GM23248 (cell line): ENCODE results near the gene C4B. TPM values are rescaled to one million over a fixed set of nuclear protein-coding genes. Genes with fewer than 3 reads are reported as not detected.
"Not testable (repeated sequence)": the region's sequence is repeated elsewhere in the genome, so short reads cannot be mapped to it uniquely, and the experiment has no call there.

ENCODE experiments used
- DNase-seq: peaks from one replicate; pipeline ENCODE4 v3.0.0-alpha.2; 2015
- H2AFZ ChIP-seq: fragments of 200-600 bp; sonication (generic); 2 replicates; pipeline ENCODE4 v1.6.1; 2016; ENCODE audit warnings: antibody characterized with exemption
- H3F3A ChIP-seq: fragments of 200-600 bp; sonication (generic); 2 replicates; pipeline ENCODE4 v1.6.1; 2016; ENCODE audit warnings: mild to moderate bottlenecking, antibody characterized with exemption, mixed run types; ENCODE audit not compliant: insufficient read depth
- H3K27ac ChIP-seq: fragments of 200-600 bp; sonication (generic); 2 replicates; pipeline ENCODE4 v1.5.1; 2016; ENCODE audit warnings: mild to moderate bottlenecking
- H3K27me3 ChIP-seq: fragments of 200-600 bp; sonication (generic); replicated peaks from 2 replicates; pipeline ENCODE4 v1.6.1; 2016; ENCODE audit warnings: mild to moderate bottlenecking; ENCODE audit not compliant: insufficient read depth
- H3K36me3 ChIP-seq: fragments of 200-600 bp; sonication (generic); 2 replicates; pipeline ENCODE4 v1.6.1; 2016; ENCODE audit warnings: low read depth, mild to moderate bottlenecking
- H3K4me1 ChIP-seq: fragments of 200-600 bp; sonication (generic); 2 replicates; pipeline ENCODE4 v1.6.1; 2016; ENCODE audit warnings: mild to moderate bottlenecking; ENCODE audit not compliant: insufficient read depth
- H3K4me2 ChIP-seq: fragments of 200-600 bp; sonication (generic); one replicate; pipeline ENCODE4 v1.6.1; 2016; ENCODE audit warnings: mild to moderate bottlenecking; ENCODE audit not compliant: unreplicated experiment
- H3K4me3 ChIP-seq: fragments of 200-600 bp; sonication (generic); 2 replicates; pipeline ENCODE4 v1.5.1; 2016; ENCODE audit warnings: mild to moderate bottlenecking
- H3K79me2 ChIP-seq: fragments of 200-600 bp; sonication (generic); 2 replicates; pipeline ENCODE4 v1.6.1; 2016; ENCODE audit warnings: mild to moderate bottlenecking; ENCODE audit not compliant: insufficient read depth
- H3K9ac ChIP-seq: fragments of 200-600 bp; sonication (generic); 2 replicates; pipeline ENCODE4 v1.6.1; 2016; ENCODE audit warnings: mild to moderate bottlenecking
- H3K9me2 ChIP-seq: fragments of 200-600 bp; sonication (generic); 2 replicates; pipeline ENCODE4 v1.6.1; 2016; ENCODE audit warnings: mixed run types, mild to moderate bottlenecking, moderate library complexity; ENCODE audit not compliant: insufficient read depth
- H3K9me3 ChIP-seq: fragments of 200-600 bp; sonication (generic); one replicate; pipeline ENCODE4 v1.6.1; 2017; ENCODE audit warnings: low read depth
- H4K20me1 ChIP-seq: fragments of 200-600 bp; sonication (generic); 2 replicates; pipeline ENCODE4 v1.6.0; 2016; ENCODE audit not compliant: insufficient read depth
- EZH2 ChIP-seq: fragments of 200-600 bp; sonication (generic); IDR thresholded peaks from 2 replicates; pipeline ENCODE4 v1.6.1; 2018; ENCODE audit warnings: antibody characterized with exemption, mild to moderate bottlenecking; ENCODE audit not compliant: insufficient read depth, poor library complexity, severe bottlenecking
- EZH2phosphoT487 ChIP-seq: fragments of 200-600 bp; sonication (generic); IDR thresholded peaks from 2 replicates; pipeline ENCODE4 v1.6.1; 2018; ENCODE audit warnings: antibody characterized with exemption, moderate library complexity, mild to moderate bottlenecking, low read depth; ENCODE audit not compliant: insufficient read depth
- WGBS, 2 experiments: methylation state at CpG; one replicate each; pipeline ENCODE4 v1.1.6; 2015 to 2017; ENCODE audit warnings: low lambda C conversion rate in 2 of 2, low coverage in 1 of 2; ENCODE audit errors: missing lambda C conversion rate in 2 of 2; 5-methylcytosine and 5-hydroxymethylcytosine counted together
- in situ Hi-C: fragments of 300-500 bp; cut with MboI; formaldehyde crosslinking; loops from 2 replicates; pipeline ENCODE4 v1.15.0; 2020
- polyA plus RNA-seq: library from polyadenylated mRNA; unstranded; fragments of >200 nt; fragmentation: Nextera tagmentation; extraction: Ambion mirVana; gene quantifications from 2 replicates; pipeline ENCODE4 v1.2.1, GENCODE V29; 2016
- total RNA-seq: library from RNA; depleted of rRNA; stranded (reverse); fragments of >200 nt; shearing (Covaris generic); gene quantifications from 2 replicates; pipeline ENCODE4 v1.2.3, GENCODE V29; 2014

C4B gene
- total and polyA plus RNA-seq, 2 experiments from 2014 or later = 2.6 to 4.5 TPM

DNA sequence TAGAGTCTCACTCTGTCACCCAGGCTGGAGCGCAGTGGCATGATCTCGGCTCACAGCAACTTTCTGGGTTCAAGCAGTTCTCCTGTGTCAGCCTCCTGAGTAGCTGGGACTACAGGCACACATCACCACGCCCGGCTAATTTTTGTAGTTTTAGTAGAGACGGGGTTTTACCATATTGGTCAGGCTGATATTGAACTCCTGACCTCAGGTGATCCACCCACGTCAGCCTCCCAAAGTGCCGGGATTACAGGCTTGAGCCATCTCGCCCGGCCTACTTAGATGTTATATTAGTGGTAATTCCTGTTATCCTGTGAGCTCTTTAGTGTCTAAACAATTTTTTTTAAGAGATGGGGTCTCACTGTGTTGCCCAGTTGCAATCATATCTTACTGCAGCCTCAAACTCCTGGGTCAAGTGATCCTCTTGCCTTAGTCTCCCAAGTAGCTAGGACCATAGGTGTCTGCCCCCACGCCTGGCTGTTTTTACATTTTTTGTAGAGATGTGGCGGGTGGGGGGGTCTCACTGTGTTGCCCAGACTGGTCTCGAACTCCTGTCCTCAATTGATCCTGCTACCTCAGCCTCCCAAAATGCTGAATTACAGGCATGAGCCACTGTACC, 36.7 kb upstream of the C4B start:
- Histone ChIP-seq H3K27me3 (no peaks in the 10 kb centered on the region), H3K9me3 (no peaks in the 10 kb centered on the region), H3K4me2 (no peak overlapping the region), H2AFZ (no peak overlapping the region), H3K27ac (no peak overlapping the region), H3K9ac (no peak overlapping the region), H3K4me3 (no peak overlapping the region), H3K9me2 (no peaks in the 10 kb centered on the region), H3K79me2 (peaks cover 33% of the 10 kb centered on the region), H3K36me3 (peaks cover 11% of the 10 kb centered on the region; the same call in 1 of the 2 replicates), H4K20me1 (no peaks in the 10 kb centered on the region), H3F3A (peaks cover 5% of the 10 kb centered on the region), H3K4me1 (peaks cover 4% of the 10 kb centered on the region; the same call in 1 of the 2 replicates)
- in situ Hi-C loops = no loop called here
- no peak for TF ChIP-seq EZH2
- no peak for TF ChIP-seq EZH2phosphoT487
- DNase-seq = no peak
- WGBS, 2 experiments = 87 to 88% methylated on average over 12 of the region's 12 CpGs

DNA sequence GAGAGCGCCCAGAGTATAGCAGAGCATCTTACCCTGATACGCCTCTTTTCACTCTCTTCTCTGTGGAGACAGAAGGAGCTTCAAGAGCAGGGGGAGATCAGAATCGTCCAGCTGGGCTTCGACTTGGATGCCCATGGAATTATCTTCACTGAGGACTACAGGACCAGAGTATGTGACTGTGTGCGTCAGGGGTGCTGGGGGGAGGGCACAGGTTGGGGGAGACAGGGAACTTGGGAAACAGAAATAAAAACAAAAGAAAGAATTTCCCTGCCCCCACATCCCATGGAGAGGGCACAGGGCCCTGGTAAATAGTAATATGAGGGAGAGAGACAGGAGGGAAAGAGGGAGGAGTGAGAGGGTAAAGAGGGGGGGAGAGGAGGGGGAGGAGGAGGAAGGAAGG, 35.8 kb upstream of the C4B start:
- H2AFZ ChIP-seq = no peak overlapping the region
- H3K4me1 ChIP-seq = no peaks in the 10 kb centered on the region
- 86 to 89% methylated on average over 5 of the region's 5 CpGs for WGBS, 2 experiments
- H3K9ac ChIP-seq = no peak overlapping the region
- TF ChIP-seq EZH2 = no peak
- TF ChIP-seq EZH2phosphoT487 = no peak
- no peaks in the 10 kb centered on the region for H3K27me3 ChIP-seq
- H3K4me2 ChIP-seq = no peak overlapping the region
- H3K36me3 ChIP-seq = peaks cover 11% of the 10 kb centered on the region; the same call in 1 of the 2 replicates
- no peak overlapping the region for H3K4me3 ChIP-seq
- H3K9me3 ChIP-seq = no peaks in the 10 kb centered on the region
- no peak for DNase-seq
- in situ Hi-C loops = no loop called here
- no peaks in the 10 kb centered on the region for H4K20me1 ChIP-seq
- no peak overlapping the region for H3K27ac ChIP-seq
- H3K79me2 ChIP-seq = peaks cover 24% of the 10 kb centered on the region
- H3F3A ChIP-seq = no peaks in the 10 kb centered on the region
- H3K9me2 ChIP-seq = no peaks in the 10 kb centered on the region

DNA sequence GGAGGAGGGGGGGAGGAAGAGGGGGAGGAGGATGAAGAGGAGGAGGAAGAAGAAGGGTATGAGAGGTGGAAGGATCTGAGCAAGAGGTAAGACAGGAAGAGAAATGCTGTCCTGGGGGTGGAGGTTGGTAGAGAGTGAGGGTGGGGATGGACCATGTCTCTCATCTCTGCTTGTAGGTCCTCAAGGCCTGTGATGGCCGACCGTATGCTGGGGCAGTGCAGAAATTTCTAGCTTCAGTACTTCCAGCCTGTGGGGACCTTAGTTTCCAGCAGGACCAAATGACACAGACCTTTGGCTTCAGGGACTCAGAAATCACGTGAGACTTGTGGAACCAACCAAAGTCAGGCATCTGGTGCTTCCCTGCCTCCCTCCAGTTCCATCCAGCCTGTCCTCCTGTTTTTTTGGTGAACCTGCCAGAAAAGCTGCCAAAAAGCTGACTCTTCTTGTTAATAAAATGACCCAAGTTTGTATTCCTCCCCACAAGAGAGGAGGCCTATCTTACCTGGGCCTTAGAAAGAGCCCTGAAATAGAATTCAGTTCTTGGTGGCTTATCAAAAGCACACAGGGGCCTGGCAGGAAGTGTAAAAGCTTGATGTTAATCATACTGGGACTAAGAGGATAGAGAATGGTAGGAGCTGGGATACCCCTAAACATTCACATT, 35.2 kb upstream of the C4B start:
- Histone ChIP-seq H4K20me1 (no peaks in the 10 kb centered on the region), H3K9me3 (no peaks in the 10 kb centered on the region), H3K27ac (no peak overlapping the region), H3K4me1 (no peaks in the 10 kb centered on the region), H2AFZ (no peak overlapping the region), H3F3A (no peaks in the 10 kb centered on the region), H3K27me3 (no peaks in the 10 kb centered on the region), H3K4me2 (no peak overlapping the region), H3K9ac (no peak overlapping the region), H3K79me2 (peaks cover 19% of the 10 kb centered on the region), H3K36me3 (peaks cover 11% of the 10 kb centered on the region; the same call in 1 of the 2 replicates), H3K9me2 (no peaks in the 10 kb centered on the region), H3K4me3 (no peak overlapping the region)
- 97 to 100% methylated on average over 3 of the region's 3 CpGs for WGBS, 2 experiments
- TF ChIP-seq EZH2 (no peak), EZH2phosphoT487 (no peak)
- DNase-seq = no peak
- in situ Hi-C loops = no loop called here

DNA sequence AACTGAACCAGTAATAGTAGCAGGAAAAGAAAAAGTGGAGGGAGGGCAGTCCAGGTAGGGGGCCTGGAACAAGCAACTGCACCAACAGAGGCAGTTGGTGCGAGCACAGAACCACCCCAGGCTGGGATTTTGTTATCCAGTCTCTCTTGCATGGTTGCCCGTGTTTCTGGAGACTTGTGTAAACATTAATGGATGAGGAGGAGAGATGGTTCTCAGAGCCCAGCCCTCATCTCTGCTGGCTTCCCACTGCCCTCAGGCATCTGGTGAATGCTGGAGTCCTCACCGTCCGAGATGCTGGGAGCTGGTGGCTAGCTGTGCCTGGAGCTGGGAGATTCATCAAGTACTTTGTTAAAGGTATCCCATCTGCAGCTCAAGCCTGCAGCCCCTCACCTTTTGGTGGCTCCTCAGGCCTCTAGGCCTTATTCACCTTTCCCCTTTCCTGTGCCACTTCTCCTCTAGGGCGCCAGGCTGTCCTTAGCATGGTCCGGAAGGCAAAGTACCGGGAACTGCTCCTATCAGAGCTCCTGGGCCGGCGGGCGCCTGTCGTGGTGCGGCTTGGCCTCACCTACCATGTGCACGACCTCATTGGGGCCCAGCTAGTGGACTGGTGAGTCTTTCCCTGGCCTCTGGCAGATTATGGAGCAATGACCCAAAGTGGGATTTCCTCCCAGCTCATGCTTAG, 34.3 kb upstream of the C4B start:
- H3K4me3 ChIP-seq, H3K9ac ChIP-seq, H3K27me3 ChIP-seq, H3K79me2 ChIP-seq, H3K4me2 ChIP-seq, H3K27ac ChIP-seq, H3K9me3 ChIP-seq, DNase-seq, H3F3A ChIP-seq, H3K4me1 ChIP-seq, H3K9me2 ChIP-seq, H4K20me1 ChIP-seq, in situ Hi-C loops, H2AFZ ChIP-seq: not testable (repeated sequence)
- 90 to 94% methylated on average over 13 of the region's 13 CpGs for WGBS, 2 experiments
- H3K36me3 ChIP-seq = peaks cover 11% of the 10 kb centered on the region; the same call in 1 of the 2 replicates

GRCh38 chr6:31980998-31981397, 33.6 kb upstream of the C4B start:
- H3K4me3 ChIP-seq, DNase-seq, H3K4me2 ChIP-seq, H3K27ac ChIP-seq, H3K9me2 ChIP-seq, in situ Hi-C loops, H3K4me1 ChIP-seq, H3K9me3 ChIP-seq, H3K79me2 ChIP-seq, H2AFZ ChIP-seq, H3F3A ChIP-seq, H3K9ac ChIP-seq, H4K20me1 ChIP-seq, H3K27me3 ChIP-seq: not testable (repeated sequence)
- peaks cover 11% of the 10 kb centered on the region; the same call in 1 of the 2 replicates for H3K36me3 ChIP-seq
- WGBS, 2 experiments = no CpG with 5 or more reads among the region's 5 CpGs

DNA sequence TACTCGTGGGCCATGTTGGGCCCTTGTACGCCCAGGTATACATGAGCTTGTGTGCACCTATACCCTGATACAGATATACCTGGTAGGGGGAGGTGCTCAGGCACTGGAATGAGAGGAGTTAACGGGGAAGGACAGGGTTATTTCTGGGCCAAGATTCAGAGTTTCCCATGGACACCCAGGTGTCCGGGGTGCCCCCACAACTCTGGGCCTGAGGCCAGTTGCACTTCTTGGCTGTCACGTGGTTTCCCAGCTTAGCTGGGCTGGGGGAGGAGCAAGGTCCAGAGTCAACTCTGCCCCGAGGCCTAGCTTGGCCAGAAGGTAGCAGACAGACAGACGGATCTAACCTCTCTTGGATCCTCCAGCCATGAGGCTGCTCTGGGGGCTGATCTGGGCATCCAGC, 32.9 kb upstream of the C4B start, which contains the start of gene C4A:
C4A (plus strand) TSS at position 314 of the 400 bp plus-strand sequence; CDS start at position 365, 51 bp downstream.
- H3K36me3 ChIP-seq = peaks cover 11% of the 10 kb centered on the region; the same call in 1 of the 2 replicates
- H3K4me1 ChIP-seq, H3K4me2 ChIP-seq, H3K79me2 ChIP-seq, H3K9me3 ChIP-seq, H3K27ac ChIP-seq, H4K20me1 ChIP-seq, H3K27me3 ChIP-seq, H3K4me3 ChIP-seq, H3F3A ChIP-seq, in situ Hi-C loops, H3K9me2 ChIP-seq, H2AFZ ChIP-seq, DNase-seq, H3K9ac ChIP-seq: not testable (repeated sequence)
- no CpG with 5 or more reads among the region's 7 CpGs for WGBS, 2 experiments
